Liver (tissue), 9 donors: ENCODE measurements around the gene HBZ. TPM values are rescaled to one million over a fixed set of nuclear protein-coding genes. Genes with fewer than 3 reads are reported as not detected.

Experiments
- DNase-seq: peaks from one replicate; pipeline ENCODE4 v3.0.0-alpha.2; 2017; ENCODE audit warnings: low spot score
- H3K27ac ChIP-seq, 2 donors: one replicate each; pipeline ENCODE4 v1.7.0; 2013; ENCODE audit warnings: inconsistent platforms in 2 of 2, low read length in 2 of 2, control low read depth in 1 of 2, low read depth in 1 of 2, mild to moderate bottlenecking in 1 of 2
- H3K27me3 ChIP-seq, 4 donors: one replicate each; pipeline versions ENCODE4 v1.6.1 to v1.7.0; 2013; ENCODE audit warnings: low read length in 3 of 4, inconsistent platforms in 1 of 4, mild to moderate bottlenecking in 1 of 4, moderate library complexity in 1 of 4; ENCODE audit not compliant: control insufficient read depth in 4 of 4, insufficient read depth in 4 of 4
- H3K36me3 ChIP-seq, 4 donors: one replicate each; pipeline versions ENCODE4 v1.6.1 to v1.7.0; 2013; ENCODE audit warnings: low read length in 3 of 4, mild to moderate bottlenecking in 3 of 4, low read depth in 1 of 4, moderate library complexity in 1 of 4; ENCODE audit not compliant: control insufficient read depth in 4 of 4, insufficient read depth in 3 of 4
- H3K4me1 ChIP-seq, 4 donors: one replicate each; pipeline versions ENCODE4 v1.6.1 to v1.7.0; 2013; ENCODE audit warnings: low read length in 3 of 4, mild to moderate bottlenecking in 3 of 4, moderate library complexity in 1 of 4; ENCODE audit not compliant: control insufficient read depth in 4 of 4, insufficient read depth in 4 of 4
- H3K4me3 ChIP-seq, 3 donors: one replicate each; pipeline versions ENCODE4 v1.6.1 to v1.7.0; 2013; ENCODE audit warnings: low read length in 3 of 3, control low read depth in 1 of 3, low read depth in 1 of 3, mild to moderate bottlenecking in 1 of 3
- H3K9ac ChIP-seq, 2 donors: one replicate each; pipeline ENCODE4 v1.7.0; 2013; ENCODE audit warnings: low read length in 2 of 2, mild to moderate bottlenecking in 2 of 2, moderate library complexity in 2 of 2, control low read depth in 1 of 2, low read depth in 1 of 2
- H3K9me3 ChIP-seq, 4 donors: one replicate each; pipeline versions ENCODE4 v1.6.1 to v1.7.0; 2013; ENCODE audit warnings: low read length in 3 of 4; ENCODE audit not compliant: control insufficient read depth in 4 of 4
- CTCF ChIP-seq: fragments of 150-350 bp; IDR thresholded peaks from 2 replicates; pipeline ENCODE4 v1.5.1; 2017; ENCODE audit warnings: improper control_type of control experiment, low read depth, low read length; ENCODE audit not compliant: missing input control
- EGR1 ChIP-seq, 2 donors: IDR thresholded peaks; 2 replicates each; pipeline ENCODE4 v1.6.1; 2016 to 2018; ENCODE audit warnings: antibody characterized with exemption in 2 of 2, low read depth in 2 of 2
- FOXA1 ChIP-seq: IDR thresholded peaks from 2 replicates; pipeline ENCODE4 v1.6.1; 2016; ENCODE audit warnings: antibody characterized with exemption
- FOXA2 ChIP-seq: IDR thresholded peaks from 2 replicates; pipeline ENCODE4 v1.6.1; 2016; ENCODE audit warnings: antibody characterized with exemption
- GABPA ChIP-seq, 2 donors: IDR thresholded peaks in 1 of 2; conservative IDR thresholded peaks in 1 of 2; 2 replicates each; pipeline ENCODE4 v1.6.1; 2016; ENCODE audit warnings: antibody characterized with exemption in 2 of 2, mild to moderate bottlenecking in 1 of 2, moderate library complexity in 1 of 2
- HNF4A ChIP-seq, 2 donors: conservative IDR thresholded peaks; 2 replicates each; pipeline ENCODE4 v1.6.1; 2016; ENCODE audit warnings: antibody characterized with exemption in 2 of 2, mild to moderate bottlenecking in 2 of 2
- HNF4G ChIP-seq: IDR thresholded peaks from 2 replicates; pipeline ENCODE4 v1.6.1; 2016; ENCODE audit warnings: antibody characterized with exemption
- JUND ChIP-seq, 2 donors: IDR thresholded peaks; 2 replicates each; pipeline ENCODE4 v1.6.1; 2016; ENCODE audit warnings: antibody characterized with exemption in 2 of 2
- MAX ChIP-seq: IDR thresholded peaks from 2 replicates; pipeline ENCODE4 v1.6.1; 2016; ENCODE audit warnings: antibody characterized with exemption
- NR2F2 ChIP-seq: IDR thresholded peaks from 2 replicates; pipeline ENCODE4 v1.6.1; 2016; ENCODE audit warnings: antibody characterized with exemption
- RAD21 ChIP-seq, 2 donors: IDR thresholded peaks; 2 replicates each; pipeline ENCODE4 v1.6.1; 2016; ENCODE audit warnings: antibody characterized with exemption in 2 of 2, mild to moderate bottlenecking in 2 of 2
- REST ChIP-seq: IDR thresholded peaks from 2 replicates; pipeline ENCODE4 v1.6.1; 2016; ENCODE audit warnings: antibody characterized with exemption, mild to moderate bottlenecking
- RXRA ChIP-seq, 2 donors: IDR thresholded peaks; 2 replicates each; pipeline ENCODE4 v1.6.1; 2017 to 2018; ENCODE audit warnings: antibody characterized with exemption in 2 of 2, mild to moderate bottlenecking in 1 of 2
- SP1 ChIP-seq: IDR thresholded peaks from 2 replicates; pipeline ENCODE4 v1.6.1; 2018; ENCODE audit warnings: antibody characterized with exemption, mild to moderate bottlenecking
- TAF1 ChIP-seq: conservative IDR thresholded peaks from 2 replicates; pipeline ENCODE4 v1.6.1; 2016; ENCODE audit warnings: antibody characterized with exemption, mild to moderate bottlenecking
- YY1 ChIP-seq: IDR thresholded peaks from 2 replicates; pipeline ENCODE4 v1.6.1; 2016; ENCODE audit warnings: antibody characterized with exemption, mild to moderate bottlenecking
- ZBTB33 ChIP-seq: IDR thresholded peaks from 2 replicates; pipeline ENCODE4 v1.6.1; 2016; ENCODE audit warnings: antibody characterized with exemption
- WGBS: extraction: QIAGEN DNeasy Blood & Tissue Kit; methylation state at CpG from one replicate; pipeline ENCODE4 v1.1.7; 2013; 5-methylcytosine and 5-hydroxymethylcytosine counted together
- polyA plus RNA-seq, 2 donors: library from polyadenylated mRNA; stranded (reverse) in 1 of 2; unstranded in 1 of 2; fragments of 200-250 nt in 1 of 2; fragments of >200 nt in 1 of 2; fragmentation: Nextera tagmentation in 1 of 2; extraction: Ambion mirVana in 1 of 2; gene quantifications; one replicate each; pipeline versions ENCODE4 v1.2.1 to v1.2.3, GENCODE V29; 2013 to 2015
- total RNA-seq, 2 donors: library from RNA; depleted of rRNA; stranded (reverse); fragments of >200 nt; gene quantifications; one replicate each; pipeline ENCODE4 v1.2.3, GENCODE V29; 2014
- TF ChIP-seq, protein P1 (sequence below): IDR thresholded peaks from 2 replicates; pipeline ENCODE4 v1.6.1; 2016; ENCODE audit warnings: antibody characterized with exemption
- donor health status: healthy.
- donor health status: healthy.
- donor health status: healthy.
- donor health status: healthy.
- donor health status: healthy.

Gene HBZ
- total and polyA plus RNA-seq, 4 donors: 55.8 TPM; not detected in 3

GRCh38 chr16:114327-114726, 38.1 kb upstream of the HBZ start:
- Histone ChIP-seq H3K27ac (no peak overlapping the region), H3K36me3 (peaks cover 3 to 24% (median 6%) of the 10 kb centered on the region in 4 donors), H3K9me3 (no peaks in the 10 kb centered on the region), H3K4me1 (no peaks in the 10 kb centered on the region), H3K4me3 (no peak overlapping the region), H3K9ac (no peak overlapping the region), H3K27me3 (no peaks in the 10 kb centered on the region)
- whole genome bisulfite sequencing: 95% methylated on average over 2 of the region's 2 CpGs
- no peak for DNase-seq
- TF ChIP-seq SP1 (no peak), RAD21 (IDR thresholded peaks at IDR 0.05) (no peak), EGR1 (IDR thresholded peaks at IDR 0.05; ENCODE audit: low read depth in 2 of 2) (no peak), NR2F2 (no peak), FOXA1 (no peak), REST (no peak), HNF4G (no peak), TAF1 (no peak), GABPA (IDR thresholded peaks at IDR 0.05 in 1 of 2, conservative IDR thresholded peaks at IDR 0.05 in 1 of 2) (no peak), CTCF (no peak), JUND (IDR thresholded peaks at IDR 0.05) (no peak), FOXA2 (no peak), YY1 (no peak), HNF4A (conservative IDR thresholded peaks at IDR 0.05) (no peak), ZBTB33 (no peak), MAX (no peak)
- TF ChIP-seq, protein P1, sequence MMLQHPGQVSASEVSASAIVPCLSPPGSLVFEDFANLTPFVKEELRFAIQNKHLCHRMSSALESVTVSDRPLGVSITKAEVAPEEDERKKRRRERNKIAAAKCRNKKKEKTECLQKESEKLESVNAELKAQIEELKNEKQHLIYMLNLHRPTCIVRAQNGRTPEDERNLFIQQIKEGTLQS: no peak

DNA sequence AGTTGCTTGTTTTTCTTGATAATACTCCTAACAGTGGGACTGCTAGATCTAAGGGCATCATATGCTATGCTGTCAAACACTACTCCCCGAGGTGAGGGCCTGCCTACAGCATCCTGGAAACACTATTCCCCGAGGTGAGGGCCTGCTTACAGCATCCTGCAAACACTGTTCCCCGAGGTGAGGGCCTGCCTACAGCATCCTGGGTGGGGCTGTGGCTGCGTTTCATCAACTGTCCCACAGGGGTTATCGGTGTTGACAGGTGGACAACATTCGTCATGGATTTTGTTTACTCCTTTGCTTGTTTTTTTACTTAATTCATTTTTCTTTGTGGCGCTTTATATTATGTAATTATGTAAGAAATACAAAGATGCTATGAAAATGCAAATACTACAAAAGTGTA, 36.4 kb upstream of the HBZ start:
- H3K4me1 ChIP-seq: no peaks in the 10 kb centered on the region
- DNase-seq: no peak
- peaks cover 0 to 18% (median 4%) of the 10 kb centered on the region in 4 donors for H3K36me3 ChIP-seq
- H3K9me3 ChIP-seq: no peaks in the 10 kb centered on the region
- no peak overlapping the region for H3K27ac ChIP-seq
- no peak overlapping the region for H3K4me3 ChIP-seq
- no peak overlapping the region for H3K9ac ChIP-seq
- no peaks in the 10 kb centered on the region for H3K27me3 ChIP-seq
- WGBS: 78% methylated on average over 7 of the region's 7 CpGs
- TF ChIP-seq NR2F2 (no peak), RXRA (IDR thresholded peaks at IDR 0.05) (no peak), CTCF (no peak), MAX (no peak), SP1 (no peak), FOXA1 (no peak), HNF4A (conservative IDR thresholded peaks at IDR 0.05) (no peak), YY1 (no peak), JUND (IDR thresholded peaks at IDR 0.05) (no peak), HNF4G (no peak), RAD21 (IDR thresholded peaks at IDR 0.05) (no peak), ZBTB33 (no peak), EGR1 (IDR thresholded peaks at IDR 0.05; ENCODE audit: low read depth in 2 of 2) (no peak), FOXA2 (no peak), TAF1 (no peak)
- TF ChIP-seq, protein P1: no peak
